NOMO-1 treated with DMSO at 0.1 percent for 48 hours (cell line): ENCODE results near the gene ZNF679.
"Not testable (repeated sequence)": the region's sequence is repeated elsewhere in the genome, so short reads cannot be mapped to it uniquely, and the experiment has no call there.

Experiments used
- DNase-seq: peaks from one replicate; lab custom pipeline; 2025; ENCODE audit not compliant: unreplicated experiment; lab: John Stamatoyannopoulos, UW

ZNF679 gene

GRCh38 chr7:64228174-64228573 is at the start of gene ZNF679:
Gene ZNF679 (plus strand): TSS chr7:64228474. CDS start chr7:64249118, 20,644 bp downstream.
- not testable (repeated sequence) for DNase-seq

GRCh38 chr7:64180989-64181388 is 47.3 kb upstream of the ZNF679 start:
- no peak for DNase-seq

DNA sequence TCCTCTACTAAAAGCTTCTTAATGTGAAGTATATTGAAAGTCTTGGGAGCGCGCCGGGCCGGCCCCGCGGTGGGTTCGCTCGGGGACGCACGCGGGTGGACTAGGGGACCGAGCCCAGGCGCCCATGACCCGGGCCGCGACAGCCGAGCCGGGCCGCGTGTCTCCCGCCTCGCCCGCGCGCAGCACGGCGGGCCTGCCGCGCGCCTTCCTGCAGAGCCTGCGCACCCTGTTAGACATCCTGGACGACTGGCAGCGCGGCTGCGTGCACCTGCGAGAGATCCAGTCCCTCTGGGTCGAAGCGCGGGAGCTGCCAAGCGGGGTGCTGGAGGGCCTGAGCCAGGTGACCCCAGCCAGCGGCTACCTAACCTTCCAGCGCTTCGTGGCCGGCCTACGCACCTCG is 46.7 kb upstream of the ZNF679 start:
- no peak for DNase-seq

GRCh38 chr7:64182036-64182790 is 46.1 kb upstream of the ZNF679 start:
- DNase-seq: no peak

- no peak for DNase-seq
These were observed 45.0 kb upstream of the ZNF679 start for GRCh38 chr7:64183126-64183742.

DNA sequence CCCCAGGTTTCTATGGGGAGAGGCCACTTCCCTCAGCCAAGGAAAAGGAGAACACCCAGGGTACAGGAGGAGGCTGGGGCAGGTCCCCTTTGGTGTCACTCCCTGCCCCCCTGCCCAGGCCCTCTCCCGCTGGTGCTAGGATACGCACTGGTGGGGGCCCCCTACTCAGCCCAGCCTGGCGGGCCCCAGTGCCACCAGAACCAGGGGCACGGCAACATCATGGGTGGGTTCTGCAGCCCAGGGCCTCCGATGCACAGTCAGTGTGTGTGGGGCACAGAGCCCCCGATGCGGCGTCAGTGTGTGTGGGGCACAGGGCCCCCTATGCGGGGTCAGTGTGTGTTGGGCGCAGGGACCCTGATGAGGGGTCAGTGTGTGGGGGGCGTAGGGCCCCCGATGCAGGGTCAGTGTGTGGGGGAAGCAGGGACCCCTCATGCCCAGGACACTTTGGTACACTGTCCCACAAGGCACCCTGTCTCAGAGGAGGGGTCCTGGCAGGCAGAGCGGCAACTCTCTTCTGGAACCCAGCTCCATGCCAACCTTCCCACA is 44.4 kb upstream of the ZNF679 start:
- DNase-seq: no peak

DNA sequence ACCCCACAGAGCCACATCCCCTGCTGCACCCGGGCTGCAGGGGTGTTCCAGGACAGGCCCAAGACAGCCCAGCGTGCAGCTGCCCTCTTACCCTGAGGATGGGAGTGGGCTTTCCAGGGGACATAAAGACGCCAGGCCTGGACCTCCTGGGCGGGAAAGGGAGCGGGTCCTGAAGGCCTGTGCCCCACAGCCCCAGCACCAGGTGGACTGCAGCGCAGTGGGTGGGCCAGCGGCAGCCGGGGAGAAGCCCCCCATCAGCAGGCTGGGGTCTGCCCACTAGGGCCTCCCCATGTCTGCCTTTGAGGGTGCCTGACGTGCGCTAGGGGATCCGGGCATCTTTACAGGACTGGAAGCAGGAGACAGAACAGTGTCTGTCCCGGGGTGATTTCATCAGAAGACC is 43.9 kb upstream of the ZNF679 start:
- DNase-seq: no peak

DNA sequence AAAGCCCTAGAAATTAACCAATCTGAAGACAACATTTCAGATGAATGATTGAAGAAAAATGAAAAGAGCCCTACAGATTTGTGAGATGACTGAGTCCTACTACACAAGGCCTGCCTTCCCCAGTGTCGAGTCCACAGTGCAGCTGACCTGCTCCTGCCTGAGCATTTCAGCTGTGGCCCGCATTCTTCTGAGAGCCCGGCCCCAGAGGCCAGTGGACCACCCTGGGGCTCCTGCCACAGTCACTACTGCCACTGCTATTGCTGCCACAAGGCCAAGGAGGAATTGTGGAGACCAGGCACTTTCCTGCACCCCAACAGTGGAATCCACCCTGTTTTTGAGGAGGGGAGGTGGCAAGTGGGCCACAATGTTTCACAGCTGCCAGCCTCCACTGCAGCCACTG is 40.9 kb upstream of the ZNF679 start:
- DNase-seq: no peak

GRCh38 chr7:64192148-64192704 is 36.0 kb upstream of the ZNF679 start:
- no peak for DNase-seq

DNA sequence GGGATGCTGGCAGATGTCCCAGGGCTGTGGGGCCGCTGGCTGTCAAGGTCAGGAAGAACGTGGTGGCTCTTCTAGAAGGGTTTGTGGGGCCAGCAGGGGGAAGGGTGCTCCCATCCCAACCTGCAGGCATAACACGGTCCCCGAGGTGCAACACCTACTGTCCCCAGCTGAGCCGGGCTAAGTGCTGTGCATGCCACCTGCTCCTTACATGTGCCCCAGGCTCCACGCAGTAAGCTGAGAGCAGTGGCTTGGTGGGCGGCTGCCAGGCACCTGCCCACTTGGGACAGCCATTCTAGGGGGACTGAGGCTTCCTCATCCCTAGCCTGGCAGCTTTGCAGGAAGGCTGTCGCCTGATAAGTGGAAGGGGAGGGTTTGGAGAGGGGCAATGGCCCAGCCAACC is 35.5 kb upstream of the ZNF679 start:
- DNase-seq: no peak

GRCh38 chr7:64206903-64207302 is 21.4 kb upstream of the ZNF679 start, which contains the start of gene ZNF735:
Gene ZNF735 (plus strand): TSS chr7:64207203. CDS start chr7:64207203, 0 bp downstream.
- no peak for DNase-seq

DNA sequence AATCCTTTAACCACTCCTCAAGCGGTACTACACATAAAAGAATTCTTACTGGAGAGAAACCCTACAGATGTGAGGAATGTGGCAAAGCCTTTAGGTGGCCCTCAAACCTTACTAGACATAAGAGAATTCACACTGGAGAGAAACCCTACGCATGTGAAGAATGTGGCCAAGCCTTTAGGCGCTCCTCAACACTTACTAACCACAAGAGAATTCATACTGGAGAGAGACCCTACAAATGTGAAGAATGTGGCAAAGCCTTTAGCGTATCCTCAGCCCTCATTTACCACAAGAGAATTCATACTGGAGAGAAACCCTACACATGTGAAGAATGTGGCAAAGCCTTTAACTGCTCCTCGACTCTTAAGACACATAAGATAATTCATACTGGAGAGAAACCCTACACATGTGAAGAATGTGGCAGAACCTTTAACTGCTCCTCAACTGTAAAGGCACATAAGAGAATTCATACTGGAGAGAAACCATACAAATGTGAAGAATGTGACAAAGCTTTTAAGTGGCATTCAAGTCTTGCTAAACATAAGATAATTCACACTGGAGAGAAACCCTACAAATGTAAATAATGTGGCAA is 8.5 kb upstream of the ZNF679 start:
- not testable (repeated sequence) for DNase-seq

GRCh38 chr7:64223366-64223765 is 4.9 kb upstream of the ZNF679 start:
- no peak for DNase-seq

DNA sequence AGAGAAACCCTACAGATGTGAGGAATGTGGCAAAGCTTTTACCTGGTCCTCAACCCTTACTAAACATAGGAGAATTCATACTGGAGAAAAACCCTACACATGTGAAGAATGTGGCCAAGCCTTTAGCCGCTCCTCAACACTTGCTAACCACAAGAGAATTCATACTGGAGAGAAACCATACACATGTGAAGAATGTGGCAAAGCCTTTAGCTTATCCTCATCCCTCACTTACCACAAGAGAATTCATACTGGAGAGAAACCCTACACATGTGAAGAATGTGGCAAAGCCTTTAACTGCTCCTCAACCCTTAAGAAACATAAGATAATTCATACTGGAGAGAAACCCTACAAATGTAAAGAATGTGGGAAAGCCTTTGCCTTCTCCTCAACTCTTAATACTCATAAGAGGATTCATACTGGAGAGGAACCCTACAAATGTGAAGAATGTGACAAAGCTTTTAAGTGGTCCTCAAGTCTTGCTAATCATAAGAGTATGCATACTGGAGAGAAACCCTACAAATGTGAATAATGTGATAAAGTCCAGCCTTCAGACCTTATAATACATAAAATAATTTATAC is 38.2 kb downstream of the ZNF679 start:
- DNase-seq: no peak

DNA sequence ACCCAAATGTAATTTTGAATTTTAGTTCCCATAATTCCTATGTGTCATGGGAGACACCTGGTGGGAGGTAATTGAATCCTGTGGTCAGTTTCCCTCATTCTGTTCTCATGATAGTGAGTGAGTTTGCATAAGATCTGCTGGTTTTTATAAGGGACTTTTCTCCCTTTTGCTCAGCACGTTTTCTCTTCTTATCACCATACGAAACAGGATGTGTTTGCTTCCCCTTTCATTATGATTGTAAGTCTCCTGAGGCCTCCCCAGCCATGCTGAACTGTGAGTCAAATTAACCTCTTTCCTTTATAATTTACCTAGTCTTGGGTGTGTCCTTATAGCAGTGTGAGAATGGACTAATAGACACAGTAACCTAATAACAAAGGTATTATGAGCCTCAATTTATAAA is 49.4 kb downstream of the ZNF679 start:
- DNase-seq: no peak

DNA sequence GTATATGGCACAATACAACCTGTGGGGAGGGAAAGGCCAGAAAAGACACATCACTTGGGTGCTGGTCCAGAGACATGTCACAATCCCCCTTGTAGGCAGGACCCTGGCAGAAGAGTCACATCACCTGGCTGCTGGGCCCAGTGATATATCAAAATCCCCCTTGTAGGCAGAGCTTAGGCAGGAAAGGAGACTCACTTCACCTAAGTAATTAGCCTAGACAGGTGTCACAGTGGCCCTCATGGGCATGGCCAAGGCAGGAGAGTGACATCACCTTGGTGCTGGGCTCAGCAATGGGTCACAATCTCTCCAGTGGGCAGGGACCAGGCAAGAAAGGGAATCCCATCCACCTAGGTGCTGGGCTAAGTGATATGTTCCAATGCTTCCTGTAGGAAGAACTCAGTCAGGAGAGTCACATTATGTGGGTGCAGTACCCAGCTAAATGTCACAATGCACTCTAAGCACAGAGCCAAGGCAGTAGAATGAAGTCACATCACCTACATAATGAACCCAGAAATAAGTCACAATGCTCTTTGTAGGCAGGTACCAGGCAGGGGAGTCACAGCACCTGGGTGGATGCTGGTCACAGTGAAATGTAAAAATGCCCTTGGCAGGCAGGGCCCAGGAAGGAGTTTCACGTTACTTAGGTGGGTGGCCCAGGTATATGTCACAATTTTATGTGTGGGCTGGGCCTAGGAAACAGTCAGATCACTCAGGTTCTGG is 66.6 kb downstream of the ZNF679 start:
- no peak for DNase-seq

DNA sequence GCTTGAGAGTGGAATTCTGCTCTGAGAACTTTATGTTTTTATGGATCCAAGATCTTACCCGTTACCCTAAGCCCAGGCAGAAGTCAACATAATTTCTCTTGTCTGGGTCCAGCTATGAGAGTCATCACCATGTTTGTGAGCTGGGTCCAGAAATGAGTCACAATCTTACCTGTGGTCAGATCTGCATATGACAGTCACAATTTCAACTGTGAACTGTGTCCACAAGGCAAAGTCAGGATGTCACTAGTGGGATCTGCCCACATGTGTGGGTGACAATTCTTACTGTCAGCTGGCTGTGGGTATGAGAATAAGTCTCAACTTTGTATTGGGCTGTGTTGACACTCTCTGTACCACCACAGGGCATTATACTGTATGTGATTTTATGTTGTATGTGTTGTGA is 69.1 kb downstream of the ZNF679 start:
- DNase-seq: not testable (repeated sequence)

DNA sequence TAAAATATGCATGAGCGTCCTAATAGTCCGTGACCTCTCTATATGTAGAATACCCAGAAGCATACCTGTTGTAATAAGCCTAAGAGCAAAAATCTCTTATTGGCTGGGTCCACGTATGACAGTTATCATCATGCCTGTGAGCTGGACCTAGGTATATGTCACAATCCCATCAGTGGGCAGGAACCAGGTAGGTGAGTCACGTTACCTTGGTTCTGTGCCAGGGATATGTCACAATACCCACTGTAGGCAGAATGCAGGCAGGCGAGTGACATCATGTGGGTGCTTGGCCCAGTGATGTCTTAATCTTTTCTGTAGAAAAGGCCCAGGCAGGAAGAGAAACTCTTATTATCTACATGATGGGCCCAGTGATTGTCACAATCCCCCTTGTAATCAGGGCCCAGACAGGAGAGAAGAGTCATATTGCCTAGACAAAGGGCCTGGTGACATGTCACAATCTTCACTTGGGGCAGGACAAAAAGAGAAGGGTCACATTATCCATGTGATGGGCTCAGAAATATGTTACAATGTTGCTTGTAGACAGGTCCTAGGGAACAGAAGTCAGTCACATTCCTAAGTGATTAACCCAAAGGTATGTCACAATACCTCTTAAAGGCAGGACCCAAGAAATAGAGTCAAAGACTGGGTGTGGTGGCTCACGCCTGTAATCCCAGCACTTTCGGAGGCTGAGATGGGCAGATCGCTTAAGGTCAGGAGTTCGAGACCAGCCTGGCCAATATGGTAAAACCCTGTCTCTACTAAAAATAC is 72.5 kb downstream of the ZNF679 start:
- DNase-seq: no peak

DNA sequence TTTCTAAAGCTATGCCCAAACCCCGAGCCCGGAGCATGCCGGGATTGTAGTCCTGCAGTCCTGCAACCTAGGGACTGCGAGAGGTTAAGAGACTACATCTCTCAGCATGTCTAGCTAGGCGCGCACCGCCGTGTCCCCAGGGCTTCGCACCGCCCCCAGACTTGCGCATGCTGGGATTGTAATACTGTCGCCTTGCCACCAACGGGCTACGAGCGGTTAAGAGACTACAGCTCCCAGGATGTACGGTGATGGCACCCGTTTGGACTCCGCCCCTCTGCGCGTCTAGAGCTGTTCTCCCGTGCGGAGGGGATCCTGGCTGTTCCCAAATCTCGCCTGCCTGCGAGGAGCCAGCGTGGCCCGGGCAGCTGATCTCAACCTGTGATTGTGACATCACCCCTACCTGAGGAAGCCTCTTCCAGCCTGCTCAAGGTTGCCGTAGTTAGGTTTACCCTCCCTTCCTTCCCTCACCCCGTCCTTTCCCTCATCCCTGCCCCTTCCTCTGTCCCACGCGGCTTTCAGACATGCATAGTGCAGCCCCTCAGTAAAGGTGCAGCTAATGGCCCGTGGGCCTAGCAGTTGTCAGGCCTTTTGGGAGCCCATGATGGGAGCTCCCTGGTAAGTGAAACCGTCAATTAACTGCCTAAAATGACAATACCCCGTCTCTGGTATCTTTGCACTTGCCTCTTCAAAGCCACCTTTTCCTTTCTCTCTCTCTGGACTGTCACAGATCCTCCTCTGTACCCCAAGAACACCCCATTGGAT is 79.2 kb downstream of the ZNF679 start:
- peak; percentile 93 for DNase-seq
